C4-2B (cell line): ENCODE measurements around the gene CRADD.

Experiments used
- ZFX ChIP-seq: fragments of 450-650 bp; IDR thresholded peaks from 2 replicates; pipeline ENCODE4 v1.6.1; 2017
- TF ChIP-seq, protein P1 (sequence below): fragments of 450-650 bp; conservative IDR thresholded peaks from 2 replicates; pipeline ENCODE4 v1.5.1; 2017; ENCODE audit warnings: mild to moderate bottlenecking

DNA sequence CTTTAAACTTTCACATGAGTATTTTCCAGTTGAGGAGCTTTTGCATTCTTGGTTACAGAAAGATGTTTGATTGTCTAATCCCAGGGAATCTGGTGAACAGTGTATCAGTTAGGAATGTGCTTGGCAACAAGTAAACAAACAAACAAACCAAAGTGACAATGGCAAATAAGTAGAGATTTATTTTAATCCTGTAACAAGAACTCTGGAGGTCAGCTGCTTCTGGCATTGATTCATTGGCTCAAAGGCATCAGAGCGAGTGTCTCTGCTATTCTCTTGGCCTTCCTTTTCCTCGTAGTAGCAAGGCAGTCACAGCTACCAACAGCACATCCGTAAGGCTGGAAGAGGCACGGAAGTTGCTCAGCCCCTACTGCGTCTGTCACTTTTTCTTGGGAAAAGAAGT, 37.2 kb downstream of the CRADD start:
- TF ChIP-seq, protein P1, sequence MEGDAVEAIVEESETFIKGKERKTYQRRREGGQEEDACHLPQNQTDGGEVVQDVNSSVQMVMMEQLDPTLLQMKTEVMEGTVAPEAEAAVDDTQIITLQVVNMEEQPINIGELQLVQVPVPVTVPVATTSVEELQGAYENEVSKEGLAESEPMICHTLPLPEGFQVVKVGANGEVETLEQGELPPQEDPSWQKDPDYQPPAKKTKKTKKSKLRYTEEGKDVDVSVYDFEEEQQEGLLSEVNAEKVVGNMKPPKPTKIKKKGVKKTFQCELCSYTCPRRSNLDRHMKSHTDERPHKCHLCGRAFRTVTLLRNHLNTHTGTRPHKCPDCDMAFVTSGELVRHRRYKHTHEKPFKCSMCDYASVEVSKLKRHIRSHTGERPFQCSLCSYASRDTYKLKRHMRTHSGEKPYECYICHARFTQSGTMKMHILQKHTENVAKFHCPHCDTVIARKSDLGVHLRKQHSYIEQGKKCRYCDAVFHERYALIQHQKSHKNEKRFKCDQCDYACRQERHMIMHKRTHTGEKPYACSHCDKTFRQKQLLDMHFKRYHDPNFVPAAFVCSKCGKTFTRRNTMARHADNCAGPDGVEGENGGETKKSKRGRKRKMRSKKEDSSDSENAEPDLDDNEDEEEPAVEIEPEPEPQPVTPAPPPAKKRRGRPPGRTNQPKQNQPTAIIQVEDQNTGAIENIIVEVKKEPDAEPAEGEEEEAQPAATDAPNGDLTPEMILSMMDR = no peak
- no peak for TF ChIP-seq ZFX
